HG02623 (cell line): ENCODE measurements around the gene LCN15.
"Not testable (repeated sequence)": the region's sequence is repeated elsewhere in the genome, so short reads cannot be mapped to it uniquely, and the experiment has no call there.

ENCODE experiments used
- ATAC-seq: cut with Tn5 transposase; IDR thresholded peaks from one replicate; pipeline ENCODE4 v1.9.1; 2021; ENCODE audit warnings: moderate library complexity; ENCODE audit not compliant: unreplicated experiment

Gene LCN15

DNA sequence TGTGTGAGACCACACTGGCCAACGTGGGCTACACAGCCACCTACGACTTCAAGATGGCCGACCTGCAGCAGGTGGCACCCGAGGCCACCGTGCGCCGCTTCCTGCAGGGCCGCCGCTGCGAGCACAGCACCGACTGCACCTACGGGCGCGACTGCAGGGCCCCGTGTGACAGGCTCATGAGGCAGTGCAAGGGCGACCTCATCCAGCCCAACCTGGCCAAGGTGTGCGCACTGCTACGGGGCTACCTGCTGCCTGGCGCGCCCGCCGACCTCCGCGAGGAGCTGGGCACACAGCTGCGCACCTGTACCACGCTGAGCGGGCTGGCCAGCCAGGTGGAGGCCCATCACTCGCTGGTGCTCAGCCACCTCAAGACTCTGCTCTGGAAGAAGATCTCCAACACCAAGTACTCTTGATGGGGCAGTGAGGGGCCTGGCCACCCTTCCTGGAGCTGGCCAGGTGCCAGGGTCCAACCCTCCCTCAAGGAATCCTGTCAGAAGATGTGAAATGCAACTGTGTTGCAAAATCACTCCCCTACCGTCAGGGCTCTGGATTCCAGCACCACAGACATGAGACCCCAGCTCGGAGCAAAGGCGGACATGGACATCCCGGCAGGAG lies 40.8 kb downstream of the LCN15 start:
- no peak for ATAC-seq

DNA sequence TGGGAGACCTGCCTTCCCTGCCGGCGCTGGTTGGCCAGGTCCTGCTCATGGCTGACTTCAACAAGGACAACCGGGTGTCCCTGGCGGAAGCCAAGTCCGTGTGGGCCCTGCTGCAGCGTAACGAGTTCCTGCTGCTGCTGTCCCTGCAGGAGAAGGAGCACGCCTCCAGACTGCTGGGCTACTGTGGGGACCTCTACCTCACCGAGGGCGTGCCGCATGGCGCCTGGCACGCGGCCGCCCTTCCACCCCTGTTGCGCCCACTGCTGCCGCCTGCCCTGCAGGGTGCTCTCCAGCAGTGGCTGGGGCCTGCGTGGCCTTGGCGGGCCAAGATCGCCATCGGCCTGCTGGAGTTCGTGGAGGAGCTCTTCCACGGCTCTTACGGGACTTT lies 41.4 kb downstream of the LCN15 start:
- ATAC-seq, result no peak

DNA sequence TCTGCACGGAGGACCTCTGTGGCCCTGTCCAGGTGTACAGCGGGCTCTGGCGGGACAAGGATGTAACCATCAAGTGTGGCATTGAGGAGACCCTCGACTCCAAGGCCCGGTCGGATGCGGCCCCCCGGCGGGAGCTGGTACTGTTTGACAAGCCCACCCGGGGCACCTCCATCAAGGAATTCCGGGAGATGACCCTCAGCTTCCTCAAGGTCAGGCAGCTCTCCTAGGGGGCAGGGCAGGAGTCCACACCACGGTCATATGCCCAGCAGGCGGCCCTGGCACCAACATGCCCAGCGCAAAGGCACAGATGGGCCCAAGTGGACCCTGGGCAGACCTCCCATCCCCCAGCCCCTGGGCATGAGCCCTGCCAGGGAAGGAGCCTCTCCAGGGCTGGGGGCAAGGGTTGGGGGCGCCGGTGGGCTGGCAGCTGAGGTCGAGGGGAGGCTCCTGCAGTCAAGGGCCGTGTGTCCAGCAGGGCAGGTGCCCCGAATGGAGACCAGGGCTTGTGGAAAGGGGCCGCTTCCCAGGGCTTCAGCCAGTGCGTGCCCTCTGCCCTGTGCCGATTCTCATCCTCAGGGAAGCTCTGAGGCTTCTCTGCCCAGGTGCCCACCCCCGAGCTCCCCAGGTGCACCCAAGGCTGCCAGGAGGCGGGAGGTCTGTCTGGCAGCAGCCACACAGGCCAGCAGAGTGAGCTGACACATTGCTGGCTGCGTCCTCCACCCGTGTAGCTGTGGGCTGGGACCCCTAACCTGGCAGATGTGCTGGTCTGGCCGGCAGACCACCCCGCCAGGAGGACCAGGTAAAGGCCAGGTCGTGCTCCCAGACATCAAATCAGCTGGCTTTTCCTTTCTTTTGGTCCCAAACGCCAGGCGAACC lies 42.0 kb downstream of the LCN15 start:
- ATAC-seq, result no peak

DNA sequence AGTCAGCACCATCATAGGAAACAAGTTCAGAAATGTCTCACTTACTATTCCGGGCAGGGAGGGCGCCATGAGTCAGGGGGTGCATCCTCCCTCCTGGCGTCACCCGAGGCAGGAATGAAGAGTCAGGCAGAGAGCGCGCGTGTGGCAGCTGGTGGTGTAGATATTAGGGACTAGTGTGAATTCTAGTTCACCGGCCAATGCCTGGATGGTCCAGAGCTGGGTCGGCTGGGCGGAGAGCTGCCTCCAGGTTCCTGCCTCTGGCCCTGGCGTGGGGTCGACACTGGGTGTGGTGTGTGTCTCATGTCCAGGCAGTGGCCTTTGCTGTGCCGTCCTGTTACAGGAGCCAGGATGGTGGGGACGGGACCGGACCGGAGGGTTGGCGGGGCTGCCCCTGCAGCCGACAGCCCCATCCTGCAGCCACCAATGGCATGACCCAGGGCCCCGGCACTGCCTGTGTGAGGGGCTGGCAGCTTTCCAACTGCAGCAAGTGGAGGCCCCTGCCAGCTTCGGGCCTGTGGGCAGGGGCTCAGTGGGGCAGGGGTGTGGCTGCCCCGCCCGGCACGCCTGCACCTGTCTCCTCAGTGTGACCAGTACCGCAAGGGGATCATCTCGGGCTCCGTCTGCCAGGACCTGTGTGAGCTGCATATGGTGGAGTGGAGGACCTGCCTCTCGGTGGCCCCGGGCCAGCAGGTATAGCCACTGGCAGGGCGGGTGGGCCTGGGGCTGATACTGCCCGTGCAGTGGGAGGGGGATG lies 42.8 kb downstream of the LCN15 start:
- no peak for ATAC-seq

DNA sequence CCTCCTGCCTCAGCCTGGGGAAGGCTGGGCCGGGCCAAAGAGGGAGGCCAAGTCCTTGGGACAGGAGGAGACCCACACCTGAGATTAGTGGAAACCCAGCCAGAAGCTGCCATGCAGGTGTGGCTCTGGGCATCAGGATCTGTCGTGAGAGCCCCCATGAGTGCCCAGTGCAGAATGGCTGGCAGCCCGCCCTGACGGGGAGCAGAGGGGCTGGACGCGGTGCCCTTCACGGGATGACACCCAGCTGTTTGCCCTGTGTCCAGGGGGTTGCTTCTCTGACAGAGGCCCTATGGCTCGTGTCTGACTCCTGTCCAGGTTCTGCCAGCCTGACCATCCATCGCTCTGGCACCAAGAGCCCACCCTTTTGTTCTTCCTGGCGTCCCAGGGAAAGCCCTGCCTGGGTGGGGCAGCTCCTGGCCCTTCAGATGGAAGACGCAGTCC lies 43.4 kb downstream of the LCN15 start:
- ATAC-seq, result no peak

DNA sequence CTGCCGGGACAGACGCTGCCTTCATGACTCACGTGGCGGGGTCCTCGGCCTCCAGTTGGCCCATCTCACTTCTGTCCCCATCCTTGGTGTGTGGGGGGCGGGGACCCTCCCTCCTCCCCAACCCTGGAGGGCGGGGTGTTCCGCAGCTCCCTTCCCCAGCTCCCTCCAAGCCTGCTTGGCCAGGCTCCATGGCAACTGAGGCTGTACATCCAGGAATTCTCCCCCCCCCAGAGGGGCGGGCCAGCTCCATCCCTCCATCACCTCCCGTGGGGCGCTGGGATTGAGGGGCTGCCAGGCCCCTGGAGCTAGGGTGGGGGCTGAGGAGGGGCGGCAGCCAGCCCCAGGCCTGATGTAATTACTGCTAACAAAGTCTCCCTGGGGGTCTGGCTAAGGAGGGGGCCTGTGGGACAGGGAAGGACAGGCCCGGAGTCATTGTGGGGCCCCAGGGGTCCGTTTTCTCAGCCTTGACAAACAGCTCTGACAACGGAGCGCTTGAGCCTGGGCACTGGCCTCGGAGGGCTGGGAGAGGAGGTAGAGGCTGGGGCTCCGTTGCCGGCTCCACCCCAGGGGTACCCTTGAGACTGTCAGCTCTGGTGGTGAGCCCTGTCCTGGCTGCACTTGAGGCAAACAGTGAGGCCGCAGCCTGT lies 43.9 kb downstream of the LCN15 start:
- no peak for ATAC-seq

DNA sequence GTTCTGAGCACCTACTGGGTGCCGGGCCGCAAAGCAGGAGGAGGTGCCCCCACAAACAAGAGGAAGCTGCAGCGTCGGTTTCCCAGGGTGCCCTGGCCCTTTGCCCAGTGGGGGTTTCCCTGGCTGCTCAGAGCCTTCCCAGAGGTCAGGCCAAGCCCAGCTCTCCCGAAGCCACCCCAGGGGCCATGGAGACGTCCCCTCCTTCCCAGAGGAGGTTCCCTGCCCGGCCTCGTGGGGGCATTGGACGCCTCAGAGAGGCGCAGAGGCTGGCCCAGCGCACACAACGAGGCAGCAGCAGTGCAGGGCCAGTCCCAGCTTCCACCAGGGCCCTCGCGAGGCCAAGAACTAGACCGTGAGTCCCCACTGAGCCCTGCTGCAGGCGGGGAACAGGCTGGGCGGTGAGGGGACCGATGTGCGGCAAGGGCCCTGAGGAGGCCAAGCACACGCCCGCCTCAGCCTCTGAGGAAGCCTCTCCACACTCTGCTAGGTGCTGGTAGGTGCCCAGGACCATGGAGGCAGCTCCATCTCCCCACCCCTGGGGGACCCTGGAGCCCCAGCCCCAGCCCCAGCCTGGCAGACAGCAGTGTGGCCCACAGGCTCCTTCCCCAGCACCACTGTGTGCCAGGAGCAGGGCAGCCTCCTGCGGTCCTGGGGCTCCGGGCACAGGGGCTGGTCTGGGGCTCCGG lies 45.0 kb downstream of the LCN15 start:
- ATAC-seq, result no peak

DNA sequence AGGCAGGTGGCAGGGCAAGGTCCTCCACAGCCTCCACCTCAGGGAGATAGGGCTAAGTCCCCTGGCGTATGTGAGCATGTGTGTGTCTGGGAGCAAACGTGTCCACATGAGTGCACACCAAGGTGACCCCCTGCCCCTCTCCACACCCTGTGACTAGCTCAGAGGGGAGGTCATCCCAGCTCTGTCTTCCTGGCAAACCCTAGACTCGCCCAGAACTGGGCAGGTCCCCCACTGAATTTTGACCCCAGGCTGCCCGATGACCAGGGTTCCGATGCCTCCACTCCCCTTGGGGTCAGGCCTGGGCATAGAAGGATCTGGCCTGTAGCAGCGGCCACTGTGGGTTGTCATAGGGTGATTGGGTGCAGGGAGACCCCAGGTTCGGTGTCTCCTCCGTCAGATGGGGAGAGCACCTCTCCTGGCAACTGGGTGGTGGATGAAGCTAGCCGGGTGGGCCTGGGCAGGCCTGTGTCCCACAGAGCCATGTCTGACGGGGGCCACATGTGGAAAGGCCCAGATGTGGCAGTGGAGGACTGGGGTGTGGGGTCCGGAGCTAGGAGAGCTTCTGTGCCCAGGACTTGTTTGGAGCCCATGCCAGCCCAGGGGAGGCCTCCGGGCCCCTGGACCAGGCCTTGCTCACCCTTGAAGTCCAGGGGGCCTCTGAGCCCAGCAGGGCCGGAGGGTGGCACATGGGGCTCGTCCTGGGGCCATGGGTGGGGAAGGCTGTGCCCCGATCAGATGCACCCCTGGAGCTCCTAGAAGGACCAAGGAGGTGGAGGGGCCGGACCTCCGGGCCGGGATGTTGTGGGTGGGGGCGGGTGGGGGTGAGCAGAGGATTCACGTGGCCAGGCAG lies 45.7 kb downstream of the LCN15 start:
- no peak for ATAC-seq

DNA sequence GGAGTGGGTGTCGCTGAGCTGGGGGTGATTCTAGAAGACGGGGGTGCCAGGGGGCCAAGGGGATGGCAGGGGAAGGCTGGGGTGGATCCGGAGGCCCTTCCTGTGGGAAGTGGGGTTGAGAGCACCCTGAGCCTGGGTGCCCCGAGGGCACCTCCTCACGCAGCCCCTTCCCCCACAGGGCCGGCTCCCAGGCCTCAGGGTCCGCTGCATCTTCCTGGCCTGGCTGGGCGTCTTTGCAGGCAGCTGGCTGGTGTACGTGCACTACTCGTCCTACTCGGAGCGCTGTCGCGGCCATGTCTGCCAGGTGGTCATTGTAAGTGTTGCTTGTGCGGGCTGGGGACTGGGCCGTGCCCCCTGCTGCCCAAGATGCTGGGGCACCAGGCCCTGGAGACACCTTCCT lies 46.9 kb downstream of the LCN15 start:
- no peak for ATAC-seq

DNA sequence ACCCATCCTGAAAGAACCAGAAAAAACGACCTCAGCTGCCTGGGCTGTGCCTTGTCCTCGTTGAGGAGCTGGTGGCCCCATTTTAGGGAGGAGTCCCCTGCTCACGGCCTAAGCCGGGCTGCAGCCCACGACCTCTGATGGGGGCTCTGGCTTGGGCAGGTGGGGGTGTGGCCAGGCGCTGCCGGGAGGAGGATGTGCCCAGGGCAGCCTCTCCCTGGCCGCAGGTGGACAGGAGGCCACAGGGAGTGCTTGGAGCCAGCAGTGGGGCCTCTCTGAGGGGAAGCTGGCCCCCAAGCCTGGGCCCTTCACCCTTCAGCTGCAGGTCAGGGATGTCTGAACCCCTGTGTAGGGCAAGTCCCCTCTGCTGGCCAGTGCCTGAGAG lies 49.4 kb downstream of the LCN15 start:
- no peak for ATAC-seq

DNA sequence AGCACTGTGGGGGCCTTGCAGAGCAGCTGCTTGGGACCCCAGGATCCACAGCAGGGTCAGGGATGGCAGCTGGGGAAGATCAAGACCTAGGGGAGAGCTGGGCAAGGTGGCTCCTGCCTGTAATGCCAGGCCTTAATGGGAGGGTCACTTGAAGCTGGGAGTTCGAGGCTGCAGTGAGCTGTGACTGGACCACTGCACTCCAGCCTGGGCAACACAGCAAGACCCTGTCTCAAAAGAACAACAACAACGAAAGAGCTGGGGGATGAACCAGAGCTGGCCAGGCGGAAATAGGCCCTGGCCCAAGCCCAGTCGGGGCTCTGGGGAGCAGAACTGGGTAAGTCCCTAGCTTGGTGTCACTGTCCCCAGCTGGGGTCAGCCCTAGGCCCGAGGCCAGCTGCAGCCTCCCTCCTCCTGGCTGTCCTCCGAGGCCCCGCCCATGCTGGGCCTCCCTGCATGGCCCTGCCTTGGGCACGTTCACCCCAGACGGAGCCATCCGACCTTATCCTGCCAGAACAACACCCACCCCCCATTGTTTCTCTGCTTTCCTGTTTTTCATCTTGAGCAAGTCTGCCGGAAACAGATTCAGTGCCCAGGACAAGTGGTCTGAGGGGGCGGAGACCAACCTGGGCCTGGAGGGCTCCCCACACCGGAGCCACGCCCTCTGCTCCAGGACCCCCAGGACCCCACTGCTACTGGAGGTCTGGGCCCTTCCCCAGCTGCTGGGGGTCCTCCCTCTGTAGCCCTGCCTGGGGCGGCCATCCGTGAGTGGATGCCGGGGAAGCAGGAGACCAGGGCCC lies 50.0 kb downstream of the LCN15 start:
- ATAC-seq, result no peak

DNA sequence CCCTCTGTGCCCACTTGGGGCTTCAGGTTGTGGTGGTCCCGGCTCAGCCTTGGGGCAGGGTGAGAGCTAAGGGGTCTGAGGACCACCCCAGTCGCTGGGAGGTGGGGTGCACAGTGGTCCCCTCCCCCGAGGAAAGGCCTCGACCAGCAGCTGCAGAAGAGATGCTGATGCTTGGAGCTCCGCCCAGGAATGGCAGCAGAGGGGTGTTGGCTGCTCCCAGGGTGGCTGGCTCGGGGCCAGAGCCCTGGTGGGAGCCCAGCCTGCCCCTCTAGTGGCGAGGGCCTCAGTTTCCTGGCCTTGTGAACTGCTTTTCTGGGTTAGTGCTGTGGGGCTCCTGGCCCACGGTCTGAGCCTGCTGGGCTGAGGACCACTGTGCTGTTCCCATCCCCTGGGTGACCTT lies 50.8 kb downstream of the LCN15 start:
- no peak for ATAC-seq

DNA sequence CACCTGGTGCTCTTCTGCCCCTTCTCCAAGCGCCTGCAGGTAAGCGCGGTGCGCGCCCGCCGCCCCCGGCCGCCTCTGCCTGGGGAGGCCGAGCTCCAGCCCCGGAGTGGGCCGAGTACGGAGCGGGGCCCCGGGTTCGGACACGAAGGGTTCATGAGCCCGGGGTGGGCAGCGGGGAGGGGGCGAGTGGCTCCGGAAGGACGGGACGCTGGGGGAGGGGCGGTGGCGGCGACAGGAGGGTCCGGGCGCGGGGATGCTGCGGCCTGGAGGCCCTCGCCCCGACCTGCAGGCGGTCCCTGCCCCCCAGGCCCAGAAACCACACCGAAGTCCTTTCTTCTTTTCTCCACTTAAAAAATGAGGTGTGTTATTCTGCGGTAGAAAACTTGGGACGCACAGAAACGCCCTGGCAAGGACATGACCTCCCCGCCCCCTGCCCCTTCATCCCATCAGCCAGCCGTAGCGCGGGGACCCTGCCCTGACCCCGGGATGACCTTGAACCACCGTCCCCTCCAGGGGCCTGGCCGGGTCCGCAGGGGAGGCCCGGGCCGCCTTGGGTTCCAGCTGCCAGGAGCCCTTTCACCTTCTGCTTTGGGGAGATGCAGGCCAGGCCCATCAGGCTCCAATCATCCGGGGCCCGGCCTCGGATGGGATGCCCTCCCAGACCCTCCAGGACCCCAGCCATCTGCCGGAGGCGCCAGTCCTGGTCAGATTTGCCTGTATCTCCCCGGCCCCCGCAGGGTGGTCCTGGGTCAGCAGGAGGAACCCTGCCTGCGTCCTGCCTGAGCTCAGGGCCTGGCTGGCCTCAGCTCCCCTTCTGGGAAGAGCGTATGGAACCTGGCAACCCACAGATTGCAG lies 51.4 kb downstream of the LCN15 start:
- ATAC-seq, result no peak

DNA sequence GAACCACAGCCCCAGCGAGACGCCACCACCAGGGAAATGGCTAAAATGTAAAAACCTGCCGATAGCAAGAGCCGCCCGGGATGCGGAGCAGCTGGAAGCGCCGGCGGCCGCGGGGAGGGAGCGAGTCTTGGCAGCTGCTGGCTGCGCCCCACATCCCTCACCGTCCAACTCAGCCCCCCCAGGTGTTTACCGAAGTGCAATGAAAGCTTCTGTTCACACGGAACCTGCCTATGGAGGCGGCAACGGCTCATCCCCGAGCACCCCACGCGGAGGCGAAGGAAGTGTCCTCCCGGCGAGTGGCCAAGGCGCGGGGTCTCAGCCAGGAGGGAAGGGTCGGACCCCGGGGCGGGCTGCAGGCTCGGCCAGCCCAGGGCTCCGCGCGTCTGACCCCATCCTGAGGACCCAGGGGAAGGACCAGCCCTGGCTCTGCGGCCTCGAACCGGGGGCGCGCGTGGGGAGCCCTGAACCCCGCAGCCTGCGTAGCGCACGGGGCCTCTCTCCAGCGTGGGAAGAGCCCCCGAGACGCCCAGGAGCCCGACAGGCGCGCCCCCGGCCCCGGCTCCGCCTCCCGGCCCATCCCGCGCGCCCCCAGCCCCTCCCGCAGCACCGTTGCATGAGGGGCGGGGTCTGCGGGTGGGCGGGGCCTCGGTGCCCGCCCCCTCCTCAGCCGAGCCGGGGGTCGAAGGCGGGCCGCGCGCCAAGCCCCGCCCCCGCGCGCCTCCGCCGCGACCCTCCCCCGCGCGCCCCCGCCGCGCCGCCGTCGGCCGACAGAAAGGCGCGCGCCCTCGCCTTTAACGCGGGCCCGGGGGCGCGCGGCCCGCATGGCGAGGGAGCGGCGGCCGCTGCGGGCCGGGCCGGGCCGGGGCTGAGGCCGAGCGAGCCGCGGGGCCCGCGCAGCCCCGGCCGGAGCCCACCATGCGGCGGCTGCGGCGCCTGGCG lies 52.3 kb downstream of the LCN15 start, which contains the start of gene DIPK1B:
Gene DIPK1B, plus strand, starts transcription at position 822 of the 939 bp plus-strand sequence. Its CDS starts 94 bp downstream, at position 916.
- ATAC-seq, result no peak

DNA sequence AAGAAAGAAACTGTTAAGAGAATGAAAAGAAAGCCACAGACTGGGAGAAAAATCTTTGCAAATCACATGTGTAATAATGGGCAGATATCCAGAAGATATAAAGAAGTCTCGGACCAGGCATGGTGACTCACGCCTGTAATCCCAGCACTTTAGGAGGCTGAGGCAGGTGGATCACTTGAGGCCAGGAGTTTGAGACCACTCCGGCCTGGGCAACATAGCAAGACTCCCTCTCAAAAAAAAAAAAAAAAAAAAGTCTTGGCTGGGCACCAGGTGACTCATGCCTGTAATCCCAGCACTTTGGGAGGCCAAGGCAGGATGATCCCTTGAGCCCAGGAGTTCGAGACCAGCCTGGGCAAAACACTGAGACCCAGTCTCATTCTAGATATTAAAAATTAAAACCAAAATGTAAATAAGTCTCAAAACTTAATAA lies 53.1 kb downstream of the LCN15 start:
- not testable (repeated sequence) for ATAC-seq

DNA sequence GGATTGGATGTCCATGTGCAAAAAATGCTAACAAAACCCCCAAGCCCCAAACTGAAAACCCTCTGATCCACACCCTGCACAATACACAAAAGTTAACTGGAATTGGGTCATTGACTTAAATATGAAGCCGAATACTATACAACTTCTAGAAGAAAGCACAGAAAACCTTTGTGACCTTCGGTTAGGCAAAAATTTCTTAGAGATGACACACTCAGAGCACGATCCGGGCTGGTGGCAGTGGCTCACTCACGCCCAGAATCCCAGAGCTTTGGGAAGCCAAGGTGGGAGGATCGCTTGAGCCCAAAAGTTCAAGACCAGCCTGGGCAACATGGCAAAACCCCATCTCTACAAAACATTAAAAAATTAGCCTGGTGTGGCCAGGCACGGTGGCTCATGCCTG lies 53.8 kb downstream of the LCN15 start:
- ATAC-seq, result no peak
